Heart left ventricle (tissue), 16 donors: ENCODE results near the gene SRGAP3. TPM values are rescaled to one million over a fixed set of nuclear protein-coding genes. Genes with fewer than 3 reads are reported as not detected.

Experiments used
- ATAC-seq, 4 donors: fragments of 200-7000 bp; cut with Tn5 transposase; one replicate each; pipeline ENCODE4 v1.9.1; 2020 to 2022; ENCODE audit warnings: moderate library complexity in 4 of 4, mild to moderate bottlenecking in 3 of 4, moderate number of reproducible peaks in 1 of 4
- DNase-seq, 5 donors: peaks; one replicate each; pipeline ENCODE4 v3.0.0-alpha.2; 2020
- H3K27ac ChIP-seq, 12 donors: fragments of 200-600 bp; sonication (generic) in 4 of 12; one replicate each; pipeline versions ENCODE4 v1.5.0 to v1.8.0; 2016 to 2022; ENCODE audit warnings: mild to moderate bottlenecking in 2 of 12
- H3K27me3 ChIP-seq, 9 donors: fragments of 200-600 bp; sonication (generic) in 2 of 9; one replicate each; pipeline versions ENCODE4 v1.5.1 to v1.8.0; 2016 to 2022; ENCODE audit warnings: mild to moderate bottlenecking in 3 of 9
- H3K36me3 ChIP-seq, 9 donors: fragments of 200-600 bp; sonication (generic) in 2 of 9; one replicate each; pipeline versions ENCODE4 v1.5.0 to v1.8.0; 2018 to 2022; ENCODE audit warnings: mild to moderate bottlenecking in 2 of 9
- H3K4me1 ChIP-seq, 12 donors: fragments of 200-600 bp; sonication (generic) in 4 of 12; one replicate each; pipeline versions ENCODE4 v1.5.0 to v1.8.0; 2016 to 2022; ENCODE audit warnings: mild to moderate bottlenecking in 3 of 12
- H3K4me3 ChIP-seq, 12 donors: fragments of 200-600 bp; sonication (generic) in 4 of 12; one replicate each; pipeline versions ENCODE4 v1.5.0 to v1.8.0; 2017 to 2022; ENCODE audit warnings: mild to moderate bottlenecking in 9 of 12, moderate library complexity in 4 of 12
- H3K9me3 ChIP-seq, 12 donors: fragments of 200-600 bp; sonication (generic) in 4 of 12; one replicate each; pipeline versions ENCODE4 v1.5.0 to v1.8.0; 2016 to 2022; ENCODE audit warnings: mild to moderate bottlenecking in 1 of 12
- CTCF ChIP-seq, 12 donors: fragments of 200-600 bp; sonication (generic) in 4 of 12; IDR thresholded peaks; one replicate each; pipeline versions ENCODE4 v1.5.0 to v1.8.0; 2018 to 2022; ENCODE audit warnings: antibody characterized with exemption in 12 of 12, mild to moderate bottlenecking in 5 of 12
- POLR2A ChIP-seq, 2 donors: fragments of 450-650 bp; IDR thresholded peaks; one replicate each; pipeline ENCODE4 v1.6.1; 2017; ENCODE audit warnings: antibody characterized with exemption in 2 of 2, mild to moderate bottlenecking in 2 of 2, moderate library complexity in 2 of 2
- WGBS, 4 donors: extraction: QIAGEN DNeasy Blood & Tissue Kit in 2 of 4; methylation state at CpG; one replicate each; pipeline versions ENCODE4 v1.1.5 to v1.1.7; 2013 to 2018; 5-methylcytosine and 5-hydroxymethylcytosine counted together
- intact Hi-C, 10 donors: fragments of 100-400 bp; cut with DNase I; formaldehyde crosslinking; loops; one replicate each; pipeline versions ENCODE4 v1.11.1 to v1.14.2; 2022
- polyA plus RNA-seq, 2 donors: library from polyadenylated mRNA; stranded (reverse); fragments of 200-250 nt; gene quantifications; one replicate each; pipeline ENCODE4 v1.2.3, GENCODE V29; 2013
- total RNA-seq, 9 donors: library from RNA; depleted of rRNA in 2 of 9; stranded (reverse); fragments of >200 nt in 2 of 9; fragmentation: NEBNext Ultra II Directional in 3 of 9; extraction: Animal tissue kit (Norgen Biotek cat#: 25700) in 3 of 9; gene quantifications; one replicate each; pipeline versions ENCODE4 v1.1.0 to v1.2.4, GENCODE V29; 2016 to 2023
- donor health status: ischemic (EF 13 %, LVEDD 7.1; RV severe dilation, severe dysfunction).
- donor health status: healthy with polysubstance abuse.
- donor health status: DM: no; HTN: yes; CAD: no.
- donor health status: DM: no; HTN: no; CAD: no.
- donor health status: ischemic (EF 25% LVEDD 6.9; RV normal size, moderate dysfunction).
- donor health status: ischemic (EF 25% LVEDD 5.7; RV mildly dilated, moderate dysfunction).
- donor health status: healthy.
- donor health status: DM: yes; HTN: yes; CAD: no.
- donor health status: ischemic (EF 35%, LVEDD 5.7; RV mildly dilated, moderate dysfunction).
- donor health status: nonischemic (EF 11% LVEDD 7.7; RV severe dilation, severe dysfunction).
- donor health status: DM: yes; HTN: yes; CAD: no.
- donor health status: PGD.
- donor health status: ischemic (EF 29% LVEDD 5.4; RV normal size, mild dysfunction).
- donor health status: nonischemic (EF 23%, LVEDD 6.1; RV moderate dilation, normal function).

SRGAP3 gene
- total and polyA plus RNA-seq, 11 donors, result 1.4 to 16.8 (median 9.0) TPM

DNA sequence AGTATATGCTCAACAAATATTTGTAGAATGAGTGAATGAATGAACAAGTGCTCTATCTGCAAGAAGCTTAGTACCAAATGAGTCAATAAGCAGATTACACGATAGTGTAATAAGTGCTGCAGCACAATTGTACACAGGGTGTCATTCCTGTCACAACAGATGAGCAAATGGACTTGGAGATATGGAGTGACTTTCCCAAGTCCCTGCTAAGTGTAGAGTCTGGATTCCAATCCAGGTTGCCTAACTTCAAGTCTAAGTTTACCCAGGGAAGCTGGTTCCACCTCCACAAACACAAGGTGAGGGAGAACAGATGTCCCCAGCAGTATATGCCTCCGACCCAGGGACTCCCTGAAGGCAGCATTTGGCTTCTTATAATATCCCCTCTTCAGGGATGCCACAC lies 208.4 kb downstream of the SRGAP3 start:
- Histone ChIP-seq H3K27ac (no peak overlapping the region), H3K4me3 (no peak overlapping the region), H3K27me3 (no peaks in the 10 kb centered on the region), H3K4me1 (peaks cover 0 to 19% (median 17%) of the 10 kb centered on the region in 12 donors), H3K36me3 (no peaks in the 10 kb centered on the region), H3K9me3 (no peaks in the 10 kb centered on the region)
- DNase-seq (no peak), ATAC-seq (no peak)
- intact Hi-C loops, result no loop called here
- no peak for TF ChIP-seq CTCF (IDR thresholded peaks at IDR 0.05)
- TF ChIP-seq POLR2A (IDR thresholded peaks at IDR 0.05), result no peak
- WGBS, 4 donors, result 68 to 96% (median 82%) methylated on average over 2 of the region's 2 CpGs

DNA sequence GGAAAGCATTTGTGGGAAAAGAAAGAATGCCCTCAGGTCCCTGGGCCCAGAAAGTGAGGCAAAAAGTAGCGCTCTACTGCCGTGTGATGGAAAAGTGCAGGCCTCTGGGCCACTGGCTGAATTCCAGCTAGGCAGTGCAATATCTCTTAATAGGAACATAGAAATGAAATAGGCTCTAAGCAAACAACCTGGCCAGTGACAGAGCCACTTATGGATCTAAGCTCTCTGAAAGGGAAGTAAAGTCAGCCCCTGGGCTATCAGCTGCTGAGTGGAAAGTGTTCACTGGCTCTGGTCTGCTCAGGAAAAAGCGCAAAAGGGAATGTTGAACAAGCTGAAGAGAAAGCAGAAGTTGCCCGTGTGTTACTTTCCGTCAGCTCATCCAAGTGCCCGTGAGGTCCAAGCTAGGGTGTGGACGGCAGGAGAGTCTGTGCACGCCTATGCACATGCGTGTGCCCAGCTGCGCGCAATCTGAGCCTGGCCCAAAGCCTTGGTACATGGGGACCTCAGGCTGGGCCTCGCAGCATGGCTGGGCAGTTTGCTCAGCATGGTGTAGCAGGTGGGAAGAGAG lies 212.2 kb downstream of the SRGAP3 start:
- intact Hi-C loops, result no loop called here
- Histone ChIP-seq H3K4me1 (peaks cover 0 to 29% (median 21%) of the 10 kb centered on the region in 12 donors), H3K9me3 (no peaks in the 10 kb centered on the region), H3K27ac (peak overlapping the region; percentile 2 to 65 (median 52)), H3K4me3 (no peak overlapping the region), H3K36me3 (no peaks in the 10 kb centered on the region), H3K27me3 (no peaks in the 10 kb centered on the region)
- peak in 1 of 12 donors; percentile 5 for TF ChIP-seq CTCF (IDR thresholded peaks at IDR 0.05)
- no peak for TF ChIP-seq POLR2A (IDR thresholded peaks at IDR 0.05)
- WGBS, 4 donors, result 54 to 67% (median 65%) methylated on average over 11 to 12 of the region's 12 CpGs
- peak in 4 of 5 donors; percentile 45 to 69 (median 52) for DNase-seq
- peak; percentile 62 to 79 (median 76) for ATAC-seq

DNA sequence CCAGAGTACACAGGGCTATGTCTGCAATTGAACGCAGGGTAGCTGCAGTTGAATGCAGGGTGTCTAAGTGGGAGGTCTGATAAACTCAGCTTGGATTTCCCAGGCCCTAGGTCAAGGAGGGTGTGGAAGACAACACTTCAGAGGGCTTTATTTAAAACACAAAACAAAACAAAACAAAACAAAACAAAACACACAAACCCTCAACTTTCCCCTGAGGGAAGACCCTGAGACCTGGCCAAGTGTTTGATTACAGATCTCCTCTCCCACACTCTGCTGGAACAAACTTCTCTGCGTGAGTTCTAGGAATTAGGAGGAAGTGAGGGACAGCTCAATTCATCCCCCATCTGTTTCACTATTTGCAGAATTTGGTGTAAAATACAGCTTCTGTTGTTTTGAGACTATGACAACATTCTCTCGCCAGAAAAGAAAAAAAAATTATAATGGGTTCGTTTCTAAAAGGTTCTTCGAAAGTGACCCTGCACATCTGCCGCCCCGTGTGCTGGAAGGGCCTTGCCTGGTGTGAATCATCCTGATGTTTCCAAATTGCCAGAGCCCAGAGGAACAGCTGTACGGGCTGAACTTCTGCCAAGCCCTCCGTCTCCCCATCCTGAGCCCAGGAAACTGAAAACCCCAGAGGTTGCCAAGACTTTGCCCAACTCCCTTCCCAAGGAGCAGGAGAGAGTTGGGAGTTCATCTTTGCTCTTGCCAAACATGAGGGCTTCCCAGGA lies 212.9 kb downstream of the SRGAP3 start:
- Histone ChIP-seq H3K36me3 (no peaks in the 10 kb centered on the region), H3K27me3 (no peaks in the 10 kb centered on the region), H3K9me3 (no peaks in the 10 kb centered on the region), H3K4me3 (no peak overlapping the region), H3K27ac (peak overlapping the region; percentile 17 to 65 (median 52)), H3K4me1 (peaks cover 0 to 29% (median 21%) of the 10 kb centered on the region in 12 donors)
- intact Hi-C loops, result no loop called here
- ATAC-seq, result peak; percentile 63 to 88 (median 70)
- DNase-seq, result peak; percentile 25 to 77 (median 75)
- 27 to 41% (median 33%) methylated on average over 9 of the region's 9 CpGs for WGBS, 4 donors
- TF ChIP-seq CTCF (IDR thresholded peaks at IDR 0.05), result no peak
- no peak for TF ChIP-seq POLR2A (IDR thresholded peaks at IDR 0.05)

DNA sequence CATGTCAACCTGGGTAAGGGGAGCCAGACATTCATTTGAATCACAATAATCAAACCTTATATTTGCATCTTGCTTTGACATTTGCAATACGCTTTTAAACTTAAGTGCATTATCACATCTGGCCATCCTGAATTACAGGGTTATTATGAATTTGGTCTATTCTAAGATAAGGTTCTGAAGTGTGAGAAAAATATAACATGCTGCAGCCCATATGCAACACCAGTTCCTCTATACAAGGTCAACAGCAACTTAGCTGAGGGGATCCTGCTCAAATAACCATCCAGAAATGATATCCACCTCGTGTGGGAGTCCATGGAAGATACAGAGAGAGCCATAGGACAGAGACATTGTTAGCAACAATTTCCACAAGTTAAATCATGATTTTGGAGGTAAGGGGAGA lies 213.5 kb downstream of the SRGAP3 start:
- intact Hi-C loops, result no loop called here
- TF ChIP-seq POLR2A (IDR thresholded peaks at IDR 0.05), result no peak
- TF ChIP-seq CTCF (IDR thresholded peaks at IDR 0.05), result no peak
- peaks cover 0 to 29% (median 21%) of the 10 kb centered on the region in 12 donors for H3K4me1 ChIP-seq
- peak overlapping the region in 6 of 12 donors; percentile 17 to 65 (median 52) for H3K27ac ChIP-seq
- H3K27me3 ChIP-seq, result no peaks in the 10 kb centered on the region
- H3K36me3 ChIP-seq, result no peaks in the 10 kb centered on the region
- H3K4me3 ChIP-seq, result no peak overlapping the region
- H3K9me3 ChIP-seq, result no peaks in the 10 kb centered on the region
- DNase-seq, result no peak
- 55 to 69% (median 63%) methylated on average over 2 of the region's 2 CpGs for WGBS, 4 donors
- ATAC-seq, result peak in 1 of 4 donors; percentile 13
